ENCODE data around the gene TMEM79.
A peak's percentile ranks its signal among the peaks of the same experiment; 100 is the strongest.

The TMEM79 gene

GRCh38 chr1:156284112-156284511, at the start of gene TMEM79:
Gene TMEM79 (plus strand): TSS chr1:156284325. CDS start chr1:156285227, 902 bp downstream.
- DNase-seq (ENCODE audit: insufficient read length, low spot score) = no peak
- no peak for FAIRE-seq

DNA sequence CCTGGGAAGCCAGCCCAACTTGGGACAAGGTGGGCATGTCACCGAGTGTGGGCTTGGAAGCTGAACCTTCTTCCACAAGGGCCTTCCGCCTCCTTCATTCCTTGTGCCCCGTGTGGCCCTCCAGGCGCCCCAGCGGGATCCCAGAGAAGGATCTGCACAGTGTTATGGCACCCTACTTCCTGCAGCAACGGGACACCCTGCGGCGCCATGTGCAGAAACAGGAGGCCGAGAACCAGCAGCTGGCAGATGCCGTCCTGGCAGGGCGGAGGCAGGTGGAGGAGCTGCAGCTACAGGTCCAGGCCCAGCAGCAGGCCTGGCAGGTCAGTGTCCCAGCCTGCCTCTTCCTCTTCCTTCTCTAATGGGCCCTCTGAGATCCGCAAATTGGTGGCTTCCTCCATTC, 48.0 kb upstream of the TMEM79 start:
- DNase-seq (ENCODE audit: insufficient read length, low spot score) (no peak), FAIRE-seq (no peak)

DNA sequence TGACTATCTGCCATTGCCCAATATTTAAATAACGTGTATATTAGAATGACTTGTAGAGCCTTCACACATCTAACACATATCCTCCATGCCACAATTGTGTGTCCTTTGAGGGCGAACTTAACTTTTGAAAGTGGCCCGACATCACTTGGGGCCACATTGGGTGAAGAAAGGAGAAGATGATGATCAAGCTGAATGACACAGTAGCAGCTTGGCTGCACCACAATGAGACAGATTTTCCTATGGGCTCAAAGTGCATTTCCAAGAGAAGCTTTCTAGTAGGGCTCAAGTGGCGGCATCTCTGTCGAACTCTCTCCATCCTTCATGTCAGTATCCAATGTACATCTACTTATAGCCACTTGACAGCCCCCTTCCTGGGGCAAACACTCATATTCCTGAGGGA, 45.9 kb upstream of the TMEM79 start:
- DNase-seq (ENCODE audit: insufficient read length, low spot score) = no peak

DNA sequence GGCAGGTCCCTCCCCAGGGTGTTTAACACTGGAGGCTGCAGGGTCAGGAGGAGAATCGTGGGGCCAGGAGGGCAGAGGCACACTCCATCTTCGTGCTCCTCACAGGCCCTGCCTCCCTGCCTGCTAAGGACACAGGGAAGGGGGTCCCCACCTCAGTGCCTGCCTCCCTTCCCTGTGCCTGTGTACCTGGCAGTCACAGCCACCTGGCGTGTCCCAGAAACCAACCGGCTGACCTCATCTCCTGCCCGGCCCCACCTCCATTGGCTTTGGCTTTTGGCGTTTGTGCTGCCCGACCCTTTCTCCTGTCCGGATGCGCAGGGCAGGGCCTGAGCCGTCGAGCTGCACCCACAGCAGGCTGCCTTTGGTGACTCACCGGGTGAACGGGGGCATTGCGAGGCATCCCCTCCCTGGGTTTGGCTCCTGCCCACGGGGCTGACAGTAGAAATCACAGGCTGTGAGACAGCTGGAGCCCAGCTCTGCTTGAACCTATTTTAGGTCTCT, 42.8 kb upstream of the TMEM79 start:
- no peak for DNase-seq (ENCODE audit: insufficient read length, low spot score)
- FAIRE-seq = no peak

More for the DNA sequence above, 45.9 kb upstream of the TMEM79 start:
- no peak for FAIRE-seq

DNA sequence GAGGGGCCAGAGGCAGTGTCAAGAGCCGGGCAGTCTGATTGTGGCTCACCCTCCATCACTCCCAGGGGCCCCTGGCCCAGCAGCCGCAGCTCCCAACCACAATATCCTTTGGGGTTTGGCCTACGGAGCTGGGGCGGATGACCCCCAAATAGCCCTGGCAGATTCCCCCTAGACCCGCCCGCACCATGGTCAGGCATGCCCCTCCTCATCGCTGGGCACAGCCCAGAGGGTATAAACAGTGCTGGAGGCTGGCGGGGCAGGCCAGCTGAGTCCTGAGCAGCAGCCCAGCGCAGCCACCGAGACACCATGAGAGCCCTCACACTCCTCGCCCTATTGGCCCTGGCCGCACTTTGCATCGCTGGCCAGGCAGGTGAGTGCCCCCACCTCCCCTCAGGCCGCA, 42.2 kb upstream of the TMEM79 start, which contains the start of gene BGLAP:
Gene BGLAP, plus strand, starts transcription at position 259 of the 400 bp plus-strand sequence. Its CDS starts 48 bp downstream, at position 307.
- FAIRE-seq (no peak), DNase-seq (ENCODE audit: insufficient read length, low spot score) (no peak)

DNA sequence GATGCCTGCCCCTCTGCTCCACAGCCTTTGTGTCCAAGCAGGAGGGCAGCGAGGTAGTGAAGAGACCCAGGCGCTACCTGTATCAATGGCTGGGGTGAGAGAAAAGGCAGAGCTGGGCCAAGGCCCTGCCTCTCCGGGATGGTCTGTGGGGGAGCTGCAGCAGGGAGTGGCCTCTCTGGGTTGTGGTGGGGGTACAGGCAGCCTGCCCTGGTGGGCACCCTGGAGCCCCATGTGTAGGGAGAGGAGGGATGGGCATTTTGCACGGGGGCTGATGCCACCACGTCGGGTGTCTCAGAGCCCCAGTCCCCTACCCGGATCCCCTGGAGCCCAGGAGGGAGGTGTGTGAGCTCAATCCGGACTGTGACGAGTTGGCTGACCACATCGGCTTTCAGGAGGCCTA, 41.4 kb upstream of the TMEM79 start:
- DNase-seq (ENCODE audit: insufficient read length, low spot score) (no peak), FAIRE-seq (no peak)

DNA sequence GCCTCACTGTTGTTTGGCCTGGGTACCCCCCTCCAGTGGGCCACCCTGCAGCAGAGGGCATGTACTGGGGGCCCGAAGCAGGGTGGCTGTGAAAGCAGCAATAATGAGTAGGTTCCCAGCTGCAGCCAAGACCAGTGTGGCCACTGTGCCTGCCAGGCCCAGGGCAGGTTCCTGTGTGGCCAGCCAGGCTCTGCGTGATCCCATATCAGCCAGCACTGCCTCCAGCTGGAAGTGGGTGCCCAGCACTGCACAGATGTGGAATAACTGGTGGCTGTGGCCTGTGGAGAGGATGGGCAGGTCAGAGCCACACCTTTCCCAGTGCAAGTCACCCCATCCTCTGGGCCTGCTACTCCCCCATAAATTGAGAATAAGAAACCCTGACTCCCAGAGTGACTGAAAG, 40.0 kb upstream of the TMEM79 start:
- DNase-seq (ENCODE audit: insufficient read length, low spot score) (no peak), FAIRE-seq (no peak)

GRCh38 chr1:156244712-156245111, 39.4 kb upstream of the TMEM79 start:
- DNase-seq (ENCODE audit: insufficient read length, low spot score) = no peak
- no peak for FAIRE-seq

GRCh38 chr1:156245451-156246232, 38.5 kb upstream of the TMEM79 start:
- FAIRE-seq = peak; percentile 73
- peak; percentile 50 for DNase-seq (ENCODE audit: insufficient read length, low spot score)

DNA sequence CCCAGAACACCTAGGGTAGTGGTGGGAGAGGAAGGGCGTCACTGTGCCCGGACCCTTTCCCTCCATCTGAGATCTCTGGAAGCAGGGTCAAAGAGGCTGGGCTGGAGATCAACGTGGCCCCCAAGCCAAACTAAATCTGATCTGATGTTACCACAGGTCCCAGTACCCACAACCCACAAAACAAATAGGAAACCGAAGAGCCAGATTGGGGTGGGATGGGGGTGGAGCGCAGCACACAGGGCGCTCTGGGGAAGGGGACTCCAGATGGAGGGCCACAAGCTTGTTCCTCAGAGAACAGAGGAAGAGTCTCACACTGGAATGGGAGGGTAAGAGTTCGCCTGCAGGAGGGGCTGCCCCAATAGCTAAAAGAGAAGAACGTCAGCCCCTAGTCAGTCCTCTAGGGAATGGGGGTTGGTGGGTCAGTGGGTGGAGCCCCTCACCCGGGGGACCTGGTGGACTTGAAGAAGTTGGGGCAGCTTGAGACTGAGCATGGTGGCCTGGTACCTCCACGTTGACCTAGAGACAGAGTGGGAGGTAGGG, 37.8 kb upstream of the TMEM79 start:
- FAIRE-seq (peak; percentile 33), DNase-seq (ENCODE audit: insufficient read length, low spot score) (no peak)

DNA sequence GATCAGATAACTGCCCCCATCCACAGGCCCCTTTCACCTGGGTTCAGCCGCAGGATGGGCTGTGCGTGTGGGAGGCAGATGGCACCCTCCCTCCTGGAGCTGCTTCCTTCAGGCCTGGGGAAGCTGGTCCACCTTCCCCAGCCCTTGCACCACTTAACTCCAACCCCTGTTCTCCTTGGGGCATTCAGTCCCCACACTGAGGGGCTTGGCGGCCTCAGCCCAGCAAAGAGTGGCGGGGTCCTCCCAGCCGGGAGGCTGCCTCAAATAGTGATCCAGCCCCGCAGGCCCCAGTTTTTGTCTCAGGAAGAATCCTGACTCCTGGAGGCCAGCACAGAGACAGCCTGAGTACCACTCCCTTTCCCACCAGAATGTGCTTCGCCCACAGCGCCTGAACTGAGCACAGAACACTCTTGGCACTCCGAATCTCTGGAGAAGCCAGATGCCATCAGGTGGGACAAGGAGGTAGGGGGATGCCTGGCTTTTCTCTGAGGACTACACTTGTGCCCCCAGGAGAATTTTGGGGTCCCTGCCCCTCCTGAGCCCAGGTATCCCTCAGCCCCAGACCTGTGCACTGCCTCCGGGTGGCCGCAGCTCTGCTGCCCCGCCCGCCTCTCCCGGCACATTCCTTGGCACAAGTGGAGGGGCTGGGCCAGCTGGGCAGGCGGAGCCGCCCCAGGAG, 37.2 kb upstream of the TMEM79 start:
- FAIRE-seq (no peak), DNase-seq (ENCODE audit: insufficient read length, low spot score) (no peak)

DNA sequence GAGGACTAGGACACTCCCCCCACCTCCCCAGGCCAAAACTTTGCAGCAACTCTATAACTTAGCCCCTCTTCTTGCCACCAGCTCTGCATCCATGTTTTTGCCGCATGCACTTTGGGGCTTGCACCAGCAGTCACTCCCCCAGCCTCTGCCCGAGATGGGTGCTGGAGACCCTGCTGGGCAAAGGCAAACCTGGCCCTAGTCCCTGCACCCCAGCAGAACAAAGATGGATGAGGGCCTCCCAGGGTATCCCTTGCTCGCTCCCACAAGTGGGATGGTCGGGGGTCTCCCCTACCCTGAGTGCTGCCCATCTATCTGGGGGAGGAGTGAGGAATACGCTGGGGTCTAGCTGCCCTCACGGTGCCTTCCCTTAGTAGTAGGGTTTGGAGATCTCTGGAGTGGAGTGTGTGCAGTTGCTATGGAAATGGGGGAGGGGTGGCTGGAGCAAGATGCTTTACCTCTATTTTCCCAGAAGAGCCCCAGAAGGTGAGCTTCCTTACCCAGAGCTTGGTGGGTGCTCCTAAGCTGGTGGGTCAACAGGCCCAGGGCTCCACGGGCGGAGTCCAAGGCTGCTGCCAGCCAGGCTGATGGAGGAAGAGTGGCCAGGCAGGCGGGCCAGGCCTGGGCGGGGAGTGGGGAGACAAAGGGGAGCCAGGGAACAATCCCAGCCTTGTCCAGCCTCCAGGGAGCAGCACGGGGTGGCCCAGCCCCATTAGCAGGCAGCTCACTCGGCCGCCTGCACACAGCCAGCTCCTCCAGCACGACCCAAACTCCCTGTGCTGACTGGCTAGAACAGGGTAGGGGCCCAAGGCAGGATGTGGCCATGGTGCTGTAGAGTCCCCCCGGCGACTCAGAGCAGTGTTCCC, 36.4 kb upstream of the TMEM79 start, which contains the start of gene PAQR6:
Gene PAQR6, minus strand, starts transcription at position 597 of the 863 bp plus-strand sequence. CDS start 1,325 bp downstream, outside the sequence.
- DNase-seq (ENCODE audit: insufficient read length, low spot score) (no peak), FAIRE-seq (no peak)

GRCh38 chr1:156248323-156248683, 35.8 kb upstream of the TMEM79 start:
- DNase-seq (ENCODE audit: insufficient read length, low spot score) = no peak
- no peak for FAIRE-seq

- DNase-seq (ENCODE audit: insufficient read length, low spot score) (no peak), FAIRE-seq (no peak)
These were observed 34.5 kb upstream of the TMEM79 start for GRCh38 chr1:156249593-156249992.

DNA sequence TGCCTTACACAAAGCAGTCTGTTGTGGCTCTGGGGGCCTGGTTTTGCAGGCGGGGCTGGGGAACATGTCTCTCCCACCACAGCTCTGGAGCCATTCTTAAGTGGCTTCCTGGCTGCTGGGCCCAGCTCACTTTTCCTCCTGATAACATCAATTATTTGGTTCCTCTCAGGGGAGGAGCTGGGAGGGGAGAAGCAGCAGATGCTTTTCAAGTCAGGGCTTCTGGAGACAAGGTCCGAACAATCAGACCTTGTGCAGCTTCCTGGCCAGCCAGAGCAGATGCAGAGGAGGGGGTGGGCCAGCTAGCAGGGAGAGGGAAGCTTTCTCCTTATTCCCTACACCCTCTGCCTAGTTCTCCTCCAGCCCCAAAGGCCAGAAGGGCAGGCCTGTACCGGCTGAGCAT, 32.6 kb upstream of the TMEM79 start:
- FAIRE-seq = no peak
- DNase-seq (ENCODE audit: insufficient read length, low spot score) = no peak

- DNase-seq (ENCODE audit: insufficient read length, low spot score) = no peak
- FAIRE-seq = no peak
These were observed 30.5 kb upstream of the TMEM79 start for GRCh38 chr1:156253634-156254033.

- FAIRE-seq (no peak), DNase-seq (ENCODE audit: insufficient read length, low spot score) (no peak)
These were observed 26.4 kb upstream of the TMEM79 start for GRCh38 chr1:156257711-156258110.

- DNase-seq (ENCODE audit: insufficient read length, low spot score) = no peak
- no peak for FAIRE-seq
These were observed 25.3 kb upstream of the TMEM79 start for GRCh38 chr1:156258859-156259258.

DNA sequence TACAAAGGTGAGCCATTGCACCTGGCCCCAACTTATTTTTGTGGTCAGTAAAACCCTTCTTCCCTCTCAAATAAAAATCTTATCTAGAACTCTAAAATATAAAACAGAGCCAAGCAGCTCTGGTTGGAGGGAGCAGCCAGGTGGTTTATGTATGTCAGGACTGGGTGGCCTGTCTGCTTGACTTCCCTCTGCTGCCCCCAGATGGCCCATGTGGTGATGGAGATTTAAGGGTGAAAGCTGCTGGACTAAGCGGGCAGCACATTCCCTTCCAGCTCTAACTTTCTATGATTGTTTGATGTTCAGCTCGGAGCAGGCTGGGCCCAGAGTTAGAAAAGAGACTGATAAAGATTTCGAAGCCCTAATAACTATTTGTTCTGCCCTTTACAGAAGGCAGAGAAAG, 24.3 kb upstream of the TMEM79 start:
- DNase-seq (ENCODE audit: insufficient read length, low spot score) = no peak
- no peak for FAIRE-seq

DNA sequence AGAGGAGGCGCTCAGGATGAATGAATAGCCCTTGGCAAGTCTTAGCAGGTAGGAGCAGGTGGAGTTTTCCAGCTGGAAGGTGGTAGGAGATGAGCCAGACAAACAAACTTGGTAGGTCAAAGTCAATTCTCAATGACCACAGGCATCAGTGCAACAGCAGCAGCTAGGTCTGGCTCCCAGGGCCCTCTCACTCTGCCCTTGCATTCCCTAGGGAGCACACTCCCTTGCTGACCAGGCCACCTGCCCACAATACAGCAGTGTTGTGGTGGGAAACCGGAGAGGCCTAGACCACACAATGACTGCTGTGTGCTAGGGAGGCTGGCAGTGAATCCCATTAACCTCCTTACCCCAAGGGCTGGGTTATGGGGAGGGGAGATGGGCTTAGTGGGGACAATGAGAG, 23.2 kb upstream of the TMEM79 start:
- FAIRE-seq = no peak
- no peak for DNase-seq (ENCODE audit: insufficient read length, low spot score)

Measured in GM19239 (cell line).